ENCODE data around the gene JMJD7. TPM values are rescaled to one million over a fixed set of nuclear protein-coding genes. Genes with fewer than 3 reads are reported as not detected.

JMJD7 gene
- total and polyA plus RNA-seq, 9 of the 15 experiments (the other 6 are each of a cell fraction or from before 2014, with no cell fraction given): 1.2 to 13.9 (median 6.1) TPM

GRCh38 chr15:41824062-41824745 is 3.7 kb upstream of the JMJD7 start (continued):
- no peak for TF ChIP-seq ZNF277 (CRISPR knock-in tag; IDR thresholded peaks at IDR 0.05; ENCODE audit: borderline replicate concordance)
- TF ChIP-seq HMBOX1 (IDR thresholded peaks at IDR 0.05): no peak
- TF ChIP-seq ZNF3 (CRISPR knock-in tag; IDR thresholded peaks at IDR 0.05): no peak
- no peak for TF ChIP-seq SMAD4 (CRISPR knock-in tag; conservative IDR thresholded peaks at IDR 0.05)
- no peak for TF ChIP-seq SMARCE1 (IDR thresholded peaks at IDR 0.05)
- no peak for TF ChIP-seq TOE1 (IDR thresholded peaks at IDR 0.05; ENCODE audit: borderline replicate concordance)
- no peak for TF ChIP-seq TOE1 (CRISPR knock-in tag; IDR thresholded peaks at IDR 0.05; ENCODE audit: borderline replicate concordance, low read depth)
- TF ChIP-seq POLR3A (IDR thresholded peaks at IDR 0.05; ENCODE audit: borderline replicate concordance, extremely low read depth, insufficient read depth, insufficient read length): no peak
- no peak for TF ChIP-seq ZNF592 (IDR thresholded peaks at IDR 0.05)
- TF ChIP-seq CBX1 (IDR thresholded peaks at IDR 0.05; ENCODE audit: low read depth): no peak
- TF ChIP-seq REST (IDR thresholded peaks at IDR 0.05; ENCODE audit: borderline replicate concordance): no peak
- no peak for TF ChIP-seq REST (CRISPR knock-in tag; IDR thresholded peaks at IDR 0.05; ENCODE audit: low read depth)
